ENCODE data around the gene RAB44.

DNA sequence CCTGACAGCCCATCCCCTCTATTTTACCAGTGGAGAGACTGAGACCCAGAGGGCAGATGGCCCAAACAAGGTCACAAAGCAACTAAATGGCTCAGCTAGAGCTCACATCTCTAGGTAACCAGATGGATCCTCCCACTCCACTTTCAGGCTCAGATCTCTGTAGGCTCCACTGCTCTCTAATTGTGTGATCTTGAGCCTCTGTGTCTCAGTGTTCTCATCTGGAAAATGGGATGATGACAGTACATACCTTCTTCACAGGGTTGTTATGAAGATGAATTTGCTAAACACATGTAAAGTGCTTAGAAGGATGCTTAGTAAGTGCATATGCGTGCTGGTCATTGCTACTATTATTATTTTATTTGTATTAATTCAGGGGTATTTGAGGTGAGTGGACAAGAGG lies 40.5 kb downstream of the RAB44 start:
- TF ChIP-seq EHMT2 (IDR thresholded peaks at IDR 0.05; ENCODE audit: low read depth): no peak
- no peak for TF ChIP-seq RNF2 (IDR thresholded peaks at IDR 0.05; ENCODE audit: borderline replicate concordance, low read depth)
- TF ChIP-seq, protein P1, sequence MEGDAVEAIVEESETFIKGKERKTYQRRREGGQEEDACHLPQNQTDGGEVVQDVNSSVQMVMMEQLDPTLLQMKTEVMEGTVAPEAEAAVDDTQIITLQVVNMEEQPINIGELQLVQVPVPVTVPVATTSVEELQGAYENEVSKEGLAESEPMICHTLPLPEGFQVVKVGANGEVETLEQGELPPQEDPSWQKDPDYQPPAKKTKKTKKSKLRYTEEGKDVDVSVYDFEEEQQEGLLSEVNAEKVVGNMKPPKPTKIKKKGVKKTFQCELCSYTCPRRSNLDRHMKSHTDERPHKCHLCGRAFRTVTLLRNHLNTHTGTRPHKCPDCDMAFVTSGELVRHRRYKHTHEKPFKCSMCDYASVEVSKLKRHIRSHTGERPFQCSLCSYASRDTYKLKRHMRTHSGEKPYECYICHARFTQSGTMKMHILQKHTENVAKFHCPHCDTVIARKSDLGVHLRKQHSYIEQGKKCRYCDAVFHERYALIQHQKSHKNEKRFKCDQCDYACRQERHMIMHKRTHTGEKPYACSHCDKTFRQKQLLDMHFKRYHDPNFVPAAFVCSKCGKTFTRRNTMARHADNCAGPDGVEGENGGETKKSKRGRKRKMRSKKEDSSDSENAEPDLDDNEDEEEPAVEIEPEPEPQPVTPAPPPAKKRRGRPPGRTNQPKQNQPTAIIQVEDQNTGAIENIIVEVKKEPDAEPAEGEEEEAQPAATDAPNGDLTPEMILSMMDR (IDR thresholded peaks at IDR 0.05): no peak
- TF ChIP-seq, protein P2, sequence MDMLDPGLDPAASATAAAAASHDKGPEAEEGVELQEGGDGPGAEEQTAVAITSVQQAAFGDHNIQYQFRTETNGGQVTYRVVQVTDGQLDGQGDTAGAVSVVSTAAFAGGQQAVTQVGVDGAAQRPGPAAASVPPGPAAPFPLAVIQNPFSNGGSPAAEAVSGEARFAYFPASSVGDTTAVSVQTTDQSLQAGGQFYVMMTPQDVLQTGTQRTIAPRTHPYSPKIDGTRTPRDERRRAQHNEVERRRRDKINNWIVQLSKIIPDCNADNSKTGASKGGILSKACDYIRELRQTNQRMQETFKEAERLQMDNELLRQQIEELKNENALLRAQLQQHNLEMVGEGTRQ (IDR thresholded peaks at IDR 0.05): no peak
- no peak for TF ChIP-seq POLR2A (IDR thresholded peaks at IDR 0.05; ENCODE audit: low read length)
- TF ChIP-seq NFE2L2 (conservative IDR thresholded peaks at IDR 0.05; ENCODE audit: low read length): no peak
- no peak for TF ChIP-seq CEBPB (IDR thresholded peaks at IDR 0.05)
- TF ChIP-seq JUN (IDR thresholded peaks at IDR 0.05): no peak
- TF ChIP-seq PHF8 (IDR thresholded peaks at IDR 0.05; ENCODE audit: borderline replicate concordance, low read depth): no peak
- TF ChIP-seq, protein P3, sequence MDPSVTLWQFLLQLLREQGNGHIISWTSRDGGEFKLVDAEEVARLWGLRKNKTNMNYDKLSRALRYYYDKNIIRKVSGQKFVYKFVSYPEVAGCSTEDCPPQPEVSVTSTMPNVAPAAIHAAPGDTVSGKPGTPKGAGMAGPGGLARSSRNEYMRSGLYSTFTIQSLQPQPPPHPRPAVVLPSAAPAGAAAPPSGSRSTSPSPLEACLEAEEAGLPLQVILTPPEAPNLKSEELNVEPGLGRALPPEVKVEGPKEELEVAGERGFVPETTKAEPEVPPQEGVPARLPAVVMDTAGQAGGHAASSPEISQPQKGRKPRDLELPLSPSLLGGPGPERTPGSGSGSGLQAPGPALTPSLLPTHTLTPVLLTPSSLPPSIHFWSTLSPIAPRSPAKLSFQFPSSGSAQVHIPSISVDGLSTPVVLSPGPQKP (IDR thresholded peaks at IDR 0.05; ENCODE audit: low read depth, low read length): no peak
- TF ChIP-seq EP300 (IDR thresholded peaks at IDR 0.05): no peak
- TF ChIP-seq, protein P4, sequence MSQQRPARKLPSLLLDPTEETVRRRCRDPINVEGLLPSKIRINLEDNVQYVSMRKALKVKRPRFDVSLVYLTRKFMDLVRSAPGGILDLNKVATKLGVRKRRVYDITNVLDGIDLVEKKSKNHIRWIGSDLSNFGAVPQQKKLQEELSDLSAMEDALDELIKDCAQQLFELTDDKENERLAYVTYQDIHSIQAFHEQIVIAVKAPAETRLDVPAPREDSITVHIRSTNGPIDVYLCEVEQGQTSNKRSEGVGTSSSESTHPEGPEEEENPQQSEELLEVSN (IDR thresholded peaks at IDR 0.05; ENCODE audit: borderline replicate concordance, low read depth): no peak
- no peak for TF ChIP-seq RCOR1 (IDR thresholded peaks at IDR 0.05; ENCODE audit: low read depth, low read length)
- TF ChIP-seq BHLHE40 (IDR thresholded peaks at IDR 0.05; ENCODE audit: low read depth, low read length): no peak
